Ovary (tissue), 3 donors: ENCODE results near the gene EVX2.

Experiments used
- CTCF ChIP-seq, 3 donors: fragments of 450-650 bp in 2 of 3; fragments of 200-600 bp in 1 of 3; IDR thresholded peaks; one replicate each; pipeline versions ENCODE4 v1.5.1 to v1.8.0; 2016 to 2022; ENCODE audit warnings: antibody characterized with exemption in 3 of 3, mild to moderate bottlenecking in 1 of 3
- EP300 ChIP-seq: sonication (generic); formaldehyde crosslinking; IDR thresholded peaks from one replicate; pipeline ENCODE4 v1.6.1; 2017; ENCODE audit warnings: antibody characterized with exemption
- POLR2A ChIP-seq: fragments of 450-650 bp; IDR thresholded peaks from one replicate; pipeline ENCODE4 v1.6.1; 2017; ENCODE audit warnings: antibody characterized with exemption, mild to moderate bottlenecking, moderate library complexity
- donor health status: DM: no; HTN: no; CAD: no.

- TF ChIP-seq CTCF (IDR thresholded peaks at IDR 0.05) (no peak), POLR2A (no peak), EP300 (no peak)
These were observed 5.4 kb upstream of the EVX2 start for GRCh38 chr2:176088937-176089842.
